ENCODE data around the gene OTULIN.
A peak's percentile ranks its signal among the peaks of the same experiment; 100 is the strongest.

The OTULIN gene

DNA sequence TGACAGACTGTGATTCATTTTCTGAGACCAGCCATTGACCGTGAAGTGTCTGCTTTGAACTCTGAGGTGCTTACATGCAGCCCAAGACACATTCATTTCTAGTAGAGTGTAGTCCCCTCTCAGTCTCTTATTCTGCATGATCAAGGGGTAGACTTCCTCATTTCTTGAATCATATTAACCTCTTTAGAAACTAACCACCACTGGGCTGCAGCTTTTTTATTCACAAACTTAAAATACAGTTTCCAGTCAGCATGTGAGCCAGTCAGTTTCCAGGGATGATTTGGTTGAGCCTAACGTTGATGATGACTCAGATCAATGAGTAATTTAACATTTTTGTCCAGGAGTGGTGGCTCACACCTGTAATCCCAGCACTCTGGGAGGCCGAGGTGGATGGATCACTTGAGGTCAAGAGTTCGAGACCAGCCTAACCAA is 59.2 kb downstream of the OTULIN start:
- DNase-seq (ENCODE audit: low spot score): no peak
- TF ChIP-seq, protein P1, sequence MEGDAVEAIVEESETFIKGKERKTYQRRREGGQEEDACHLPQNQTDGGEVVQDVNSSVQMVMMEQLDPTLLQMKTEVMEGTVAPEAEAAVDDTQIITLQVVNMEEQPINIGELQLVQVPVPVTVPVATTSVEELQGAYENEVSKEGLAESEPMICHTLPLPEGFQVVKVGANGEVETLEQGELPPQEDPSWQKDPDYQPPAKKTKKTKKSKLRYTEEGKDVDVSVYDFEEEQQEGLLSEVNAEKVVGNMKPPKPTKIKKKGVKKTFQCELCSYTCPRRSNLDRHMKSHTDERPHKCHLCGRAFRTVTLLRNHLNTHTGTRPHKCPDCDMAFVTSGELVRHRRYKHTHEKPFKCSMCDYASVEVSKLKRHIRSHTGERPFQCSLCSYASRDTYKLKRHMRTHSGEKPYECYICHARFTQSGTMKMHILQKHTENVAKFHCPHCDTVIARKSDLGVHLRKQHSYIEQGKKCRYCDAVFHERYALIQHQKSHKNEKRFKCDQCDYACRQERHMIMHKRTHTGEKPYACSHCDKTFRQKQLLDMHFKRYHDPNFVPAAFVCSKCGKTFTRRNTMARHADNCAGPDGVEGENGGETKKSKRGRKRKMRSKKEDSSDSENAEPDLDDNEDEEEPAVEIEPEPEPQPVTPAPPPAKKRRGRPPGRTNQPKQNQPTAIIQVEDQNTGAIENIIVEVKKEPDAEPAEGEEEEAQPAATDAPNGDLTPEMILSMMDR (IDR thresholded peaks at IDR 0.05): no peak
- Histone ChIP-seq H3K4me3 (no peak overlapping the region), H3K27ac (no peak overlapping the region)

DNA sequence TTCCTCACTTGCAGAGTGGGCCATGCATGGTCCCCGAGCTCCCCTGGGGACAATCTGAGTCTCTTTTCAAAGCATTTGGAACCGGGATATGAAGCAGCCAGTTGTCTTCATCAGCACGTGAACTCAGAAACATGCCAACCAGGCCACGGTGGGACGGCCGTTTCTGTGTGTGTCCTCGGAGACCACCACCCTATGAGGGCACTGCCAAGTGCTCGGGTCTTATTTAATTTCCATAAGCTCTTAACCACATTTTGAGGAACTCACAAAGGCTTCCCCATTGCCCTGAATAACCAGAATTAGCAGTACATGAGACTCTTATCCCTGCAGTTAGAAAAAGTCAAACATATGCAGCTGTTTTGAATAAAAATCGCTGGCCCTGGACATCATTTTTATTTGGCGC is 60.1 kb downstream of the OTULIN start:
- TF ChIP-seq, protein P1 (IDR thresholded peaks at IDR 0.05): no peak
- Histone ChIP-seq H3K4me3 (no peak overlapping the region), H3K27ac (no peak overlapping the region)
- DNase-seq (ENCODE audit: low spot score): no peak

- TF ChIP-seq, protein P1 (IDR thresholded peaks at IDR 0.05): no peak
- no peak for DNase-seq (ENCODE audit: low spot score)
Measured at GRCh38 chr5:14726066-14726838, 61.7 kb downstream of the OTULIN start.

GRCh38 chr5:14727428-14727865 is 62.9 kb downstream of the OTULIN start:
- H3K27ac ChIP-seq: peak overlapping the region in 1 of 2 donors; percentile 1

More at GRCh38 chr5:14726066-14726838, 61.7 kb downstream of the OTULIN start:
- Histone ChIP-seq H3K4me3 (no peak overlapping the region), H3K27ac (no peak overlapping the region)

DNA sequence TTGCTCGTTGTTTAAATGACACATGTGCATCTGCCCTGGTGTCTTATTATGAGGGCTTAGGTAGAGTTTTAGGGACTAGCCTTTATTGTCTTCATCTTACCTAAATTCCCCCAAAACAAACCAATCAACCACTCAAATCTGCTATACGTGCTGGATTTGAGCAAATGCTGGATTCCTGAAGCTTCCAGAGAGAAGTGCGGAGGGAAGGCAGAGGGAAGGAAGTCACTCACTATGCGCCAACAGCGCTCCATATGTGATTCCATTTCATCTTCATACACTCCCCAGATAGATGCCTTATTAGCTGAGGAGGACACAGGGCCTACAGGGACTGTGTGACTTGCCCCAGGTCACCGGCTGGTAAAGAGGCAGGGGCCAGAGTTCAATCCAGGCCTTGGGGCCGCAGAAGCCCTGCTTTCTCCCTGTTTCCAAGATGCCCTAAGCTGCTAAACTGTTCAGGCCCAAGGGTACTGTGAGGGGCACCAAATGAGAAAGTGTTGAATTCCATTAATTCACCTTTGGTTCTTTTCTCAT is 63.5 kb downstream of the OTULIN start:
- peak overlapping the region in 1 of 2 donors; percentile 1 for H3K27ac ChIP-seq
- no peak overlapping the region for H3K4me3 ChIP-seq
- TF ChIP-seq, protein P1 (IDR thresholded peaks at IDR 0.05): no peak
- DNase-seq (ENCODE audit: low spot score): no peak

More at GRCh38 chr5:14727428-14727865, 62.9 kb downstream of the OTULIN start:
- no peak for DNase-seq (ENCODE audit: low spot score)
- H3K4me3 ChIP-seq: no peak overlapping the region
- TF ChIP-seq, protein P1 (IDR thresholded peaks at IDR 0.05): peak; percentile 96

DNA sequence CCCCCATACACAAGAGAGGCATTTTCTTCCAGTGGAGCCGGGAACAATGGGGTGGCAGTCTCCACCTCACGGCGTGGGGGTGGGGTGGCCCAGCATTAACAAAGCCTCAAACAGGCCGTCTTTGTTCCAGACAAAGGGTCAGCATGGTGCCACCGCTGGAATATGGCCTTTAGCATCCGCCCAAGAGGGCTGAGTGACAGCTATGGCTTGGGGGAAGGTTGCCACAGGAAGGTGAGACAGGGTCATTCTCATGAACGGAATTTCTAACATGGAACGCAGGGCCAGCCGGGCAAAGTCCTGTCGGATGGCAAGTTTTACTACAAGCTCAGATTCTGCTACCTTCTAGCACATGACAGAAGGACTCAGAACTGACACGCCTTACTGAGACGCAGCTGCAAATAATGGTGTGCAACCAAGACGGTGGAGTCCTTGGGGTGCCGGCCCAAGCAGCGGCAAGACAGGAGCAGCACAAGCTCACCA is 64.0 kb downstream of the OTULIN start:
- no peak for DNase-seq (ENCODE audit: low spot score)
- Histone ChIP-seq H3K4me3 (no peak overlapping the region), H3K27ac (peak overlapping the region in 1 of 2 donors; percentile 1)
- TF ChIP-seq, protein P1 (IDR thresholded peaks at IDR 0.05): no peak

Measured in coronary artery (tissue), 2 donors.